ENCODE data around the gene KLF4. TPM values are rescaled to one million over a fixed set of nuclear protein-coding genes. Genes with fewer than 3 reads are reported as not detected.

Gene KLF4
- total RNA-seq, 1 donor from 2014 or later: 7.8 TPM

DNA sequence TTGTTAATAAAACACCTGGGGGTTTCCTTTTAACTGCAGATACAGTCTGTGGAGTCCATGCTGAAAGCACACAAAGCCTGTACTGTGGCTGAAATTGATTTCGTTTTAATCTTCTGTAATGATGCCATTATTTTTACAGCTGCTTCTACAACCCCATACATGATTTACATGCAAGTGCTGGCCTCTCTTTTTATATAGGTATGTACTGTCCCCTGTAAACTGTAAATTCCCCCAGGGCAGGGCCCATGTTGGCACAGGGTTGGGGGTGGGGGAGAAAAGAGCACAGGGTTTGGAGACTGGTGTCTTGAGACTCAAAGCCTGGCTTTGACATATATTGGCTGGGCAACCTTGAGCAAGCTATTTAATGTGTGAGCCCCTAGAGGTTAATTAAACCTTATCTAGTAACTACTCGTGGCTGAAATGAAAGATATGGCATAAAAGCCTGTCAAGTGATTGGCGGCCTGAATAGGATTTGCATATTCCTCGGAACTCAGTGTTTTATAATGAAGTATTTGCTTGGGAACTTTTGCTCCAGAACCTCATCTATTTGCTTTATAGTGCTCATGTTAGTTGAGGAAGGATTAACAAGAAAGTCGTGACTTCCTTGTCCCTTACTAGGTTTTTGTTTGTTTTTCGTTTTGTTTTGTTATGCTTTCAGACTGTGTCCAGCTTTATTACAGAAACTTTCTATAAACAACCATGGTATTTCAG is 34.0 kb downstream of the KLF4 start:
- no peak for DNase-seq (ENCODE audit: low read depth)

DNA sequence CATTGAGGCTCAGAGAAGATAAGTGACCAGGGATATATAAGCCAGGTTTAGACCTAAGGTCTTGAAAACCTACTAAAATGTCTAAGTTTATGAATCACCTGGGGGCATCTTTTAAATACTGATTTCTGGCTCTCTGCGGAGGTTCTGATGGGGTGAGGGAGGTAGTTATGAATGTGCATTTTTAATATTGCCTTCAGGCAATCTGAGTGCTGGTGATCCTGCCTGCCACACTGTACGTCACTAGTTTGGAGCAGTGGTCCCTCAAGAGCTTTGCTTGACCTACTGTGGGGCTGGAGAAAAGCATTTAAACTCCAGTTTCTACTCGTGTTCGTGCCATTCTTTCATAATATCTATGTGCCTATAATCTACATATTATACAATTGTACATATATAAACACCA is 36.1 kb downstream of the KLF4 start:
- no peak for DNase-seq (ENCODE audit: low read depth)

DNA sequence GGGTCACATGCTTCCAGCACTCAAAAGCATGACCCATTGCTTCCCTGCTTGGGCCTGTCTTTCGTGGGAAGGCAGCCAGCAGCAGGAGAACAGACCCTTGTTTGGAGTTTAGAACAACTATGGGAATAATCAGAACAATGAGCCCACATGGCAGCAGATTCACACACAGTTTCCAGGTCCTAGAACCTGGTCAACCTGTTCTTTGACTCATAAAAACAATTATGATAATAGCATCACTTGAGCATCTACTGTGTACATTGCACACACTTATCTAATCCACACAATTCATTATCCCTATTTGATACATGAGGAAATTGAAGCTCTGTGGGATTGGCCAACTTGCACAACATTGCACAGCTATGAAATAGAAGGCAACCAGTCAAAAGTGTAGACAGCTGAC is 41.7 kb downstream of the KLF4 start:
- no peak for DNase-seq (ENCODE audit: low read depth)

DNA sequence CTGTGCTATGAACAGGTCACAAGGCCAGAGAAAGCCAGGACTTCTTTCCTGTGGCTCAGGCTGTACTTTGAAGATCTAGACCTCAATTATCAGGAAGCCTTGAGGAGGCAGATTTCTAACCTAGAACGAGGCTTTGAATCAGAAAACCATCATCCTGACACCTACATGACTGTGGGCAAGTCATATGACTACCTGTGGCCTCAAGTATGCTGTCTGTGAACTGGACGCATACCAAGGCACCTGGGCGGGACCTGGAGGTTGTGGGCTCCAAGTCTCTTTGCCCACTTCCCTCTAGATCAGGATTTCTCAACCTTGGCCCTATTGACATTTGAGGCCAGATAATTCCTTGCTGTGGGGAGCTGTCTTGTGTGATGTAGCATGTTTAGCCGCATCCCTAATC is 42.5 kb downstream of the KLF4 start:
- DNase-seq (ENCODE audit: low read depth): no peak

DNA sequence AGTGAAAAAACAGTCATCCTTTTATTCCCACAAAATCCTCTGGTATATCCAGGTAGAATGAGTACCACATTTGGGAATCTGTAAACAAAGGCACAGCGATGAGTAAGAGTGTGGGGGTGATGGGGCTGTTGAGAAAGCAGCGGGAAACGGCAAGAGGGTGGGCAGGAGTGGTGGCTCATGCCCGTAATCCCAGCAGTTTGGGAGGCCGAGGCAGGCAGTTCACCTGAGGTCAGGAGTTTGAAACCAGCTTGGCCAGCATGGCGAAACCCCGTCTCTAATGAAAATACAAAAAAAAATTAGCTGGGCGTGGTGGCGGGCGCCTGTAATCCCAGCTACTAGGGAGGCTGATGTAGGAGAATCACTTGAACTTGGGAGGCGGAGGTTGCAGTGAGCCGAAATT is 43.1 kb downstream of the KLF4 start:
- no peak for DNase-seq (ENCODE audit: low read depth)

DNA sequence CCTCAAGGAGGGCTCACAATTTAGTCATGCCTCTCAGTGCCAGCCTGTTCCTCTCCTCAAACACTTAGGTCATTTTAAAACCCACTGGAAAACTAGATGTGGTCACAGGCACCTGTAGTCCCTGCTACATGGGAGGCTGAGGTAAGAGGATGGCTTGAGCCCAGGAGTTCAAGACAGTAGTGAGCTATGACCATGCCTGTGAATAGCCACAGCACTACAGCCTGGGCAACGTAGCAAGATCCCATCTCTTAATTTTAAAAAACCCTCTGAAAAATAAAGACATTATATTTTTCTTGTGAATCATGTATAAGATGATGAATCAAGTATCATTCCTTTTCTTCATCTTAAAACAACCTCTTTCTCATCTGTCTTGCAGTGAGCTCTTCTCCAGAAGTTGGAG is 45.8 kb downstream of the KLF4 start:
- DNase-seq (ENCODE audit: low read depth): no peak

DNA sequence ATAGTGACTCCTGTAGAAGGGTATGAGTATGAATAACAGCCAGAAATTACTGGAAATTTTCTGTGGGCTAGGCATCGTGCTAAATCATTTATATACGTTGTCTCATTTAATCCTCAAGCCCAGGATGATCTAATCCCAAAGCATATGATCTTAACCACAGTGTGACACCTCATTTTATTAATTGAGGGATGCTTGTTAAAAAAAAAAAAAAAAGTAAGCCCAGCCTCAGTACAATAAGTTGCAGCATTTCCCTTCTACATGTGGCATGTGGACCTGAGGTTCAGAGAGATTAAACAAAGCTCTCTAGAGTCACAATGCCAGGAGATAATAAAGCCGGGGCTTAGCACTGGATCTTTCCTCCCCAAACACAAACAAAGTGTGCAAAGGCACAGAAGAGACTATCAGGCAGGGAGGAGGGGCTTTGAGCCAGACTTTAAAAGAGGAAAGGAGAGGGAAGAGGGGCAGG is 49.5 kb downstream of the KLF4 start:
- DNase-seq (ENCODE audit: low read depth): no peak

DNA sequence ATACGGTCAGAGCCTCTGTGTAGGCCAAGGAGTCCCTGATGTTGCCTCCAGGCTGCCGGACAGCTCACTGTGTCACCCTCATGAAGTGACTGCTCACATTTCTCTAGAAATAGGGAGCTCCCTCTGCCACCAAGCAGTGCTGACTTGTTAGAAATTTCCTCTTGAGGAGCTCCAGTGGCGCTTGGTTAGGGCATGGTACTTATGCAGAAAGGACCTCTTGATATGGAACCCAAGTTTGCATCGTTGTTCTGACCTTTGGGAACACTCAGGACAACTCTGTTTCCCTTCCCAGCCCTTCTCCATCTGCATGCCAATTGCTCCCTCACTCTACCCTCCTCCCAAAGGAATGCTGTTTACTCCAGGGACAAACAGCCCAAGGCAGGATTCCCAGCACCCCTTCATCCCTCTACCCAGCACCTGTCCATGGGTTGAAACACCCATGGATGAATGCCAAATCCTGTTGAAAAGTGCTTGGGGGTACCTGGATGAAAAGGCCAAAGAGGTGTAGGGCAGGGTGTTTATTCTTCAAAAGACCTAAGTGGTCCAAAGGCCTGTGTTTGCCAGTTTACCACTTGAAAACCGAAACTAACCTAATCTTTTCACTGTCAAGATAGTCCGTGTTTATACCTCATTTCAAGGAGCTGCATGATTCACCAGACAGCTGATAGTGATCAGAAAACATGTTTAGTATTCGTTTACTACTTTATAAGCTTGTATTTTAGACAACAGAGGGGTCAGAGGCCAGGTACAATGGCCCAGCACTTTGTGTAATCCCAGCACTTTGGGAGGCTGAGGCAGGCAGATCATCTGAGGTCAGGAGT is 51.1 kb downstream of the KLF4 start:
- no peak for DNase-seq (ENCODE audit: low read depth)

DNA sequence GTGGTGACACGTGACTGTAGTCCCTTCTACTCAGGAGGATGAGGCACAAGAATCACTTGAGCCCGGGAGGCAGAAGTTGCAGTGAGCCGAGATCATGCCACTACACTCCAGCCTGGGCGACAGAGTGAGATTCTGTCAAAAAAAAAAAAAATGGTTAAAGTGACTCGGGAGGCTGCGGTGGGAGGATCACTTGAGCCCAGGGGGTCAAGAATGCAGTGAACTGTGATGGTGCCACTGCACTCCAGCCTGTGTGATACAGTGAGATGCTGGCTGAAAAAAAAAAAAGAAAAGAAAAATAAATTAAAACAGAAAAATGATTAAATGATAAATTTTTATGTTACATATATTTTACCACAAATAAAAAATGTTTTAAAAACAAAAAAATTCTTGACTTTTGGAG is 51.9 kb downstream of the KLF4 start:
- DNase-seq (ENCODE audit: low read depth): no peak

DNA sequence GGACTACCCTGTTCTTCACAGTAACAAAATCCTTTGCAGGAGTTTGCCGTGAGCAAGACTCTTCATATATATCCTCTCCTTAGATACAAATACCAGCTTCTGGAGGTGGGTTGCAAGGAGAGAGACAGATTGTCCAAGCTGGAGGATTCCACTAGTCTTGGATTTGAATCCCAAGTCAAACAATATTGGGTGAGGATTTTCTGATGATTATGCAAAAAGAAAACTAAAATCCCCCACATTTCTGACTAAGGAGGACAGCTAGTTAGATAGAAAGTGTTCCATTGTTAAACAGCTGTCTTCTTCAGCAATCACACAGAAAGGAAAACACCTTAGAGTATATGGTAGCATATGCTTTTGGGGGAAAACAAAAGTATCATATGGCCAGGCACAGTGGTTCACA is 54.2 kb downstream of the KLF4 start:
- no peak for DNase-seq (ENCODE audit: low read depth)

Other genes with a start within 250 kb of the KLF4 start
- gene RAD23B, start 206.5 kb downstream of the KLF4 start, total RNA-seq: 225 and 232 TPM in 2 replicates